HG03354 (cell line): ENCODE results near the gene TNN.

ENCODE experiments used
- ATAC-seq: cut with Tn5 transposase; IDR thresholded peaks from one replicate; pipeline ENCODE4 v1.9.1; 2021; ENCODE audit warnings: mild to moderate bottlenecking; ENCODE audit not compliant: unreplicated experiment, poor library complexity, severe bottlenecking

The TNN gene

GRCh38 chr1:175062339-175062738, 5.3 kb upstream of the TNN start:
- ATAC-seq, result no peak

- ATAC-seq, result no peak
Measured at GRCh38 chr1:175062858-175063257, 4.8 kb upstream of the TNN start.

- no peak for ATAC-seq
Measured at GRCh38 chr1:175070818-175071217, 3.2 kb downstream of the TNN start.

- no peak for ATAC-seq
Measured at GRCh38 chr1:175071276-175071943, 3.8 kb downstream of the TNN start.

- peak; percentile 71 for ATAC-seq
Measured at GRCh38 chr1:175072099-175072951, 4.7 kb downstream of the TNN start.

GRCh38 chr1:175073061-175073460, 5.4 kb downstream of the TNN start:
- no peak for ATAC-seq

- no peak for ATAC-seq
Measured at GRCh38 chr1:175073633-175074032, 6.0 kb downstream of the TNN start.

GRCh38 chr1:175075572-175076568, 8.2 kb downstream of the TNN start:
- ATAC-seq, result no peak

GRCh38 chr1:175077356-175078030, 9.9 kb downstream of the TNN start:
- ATAC-seq, result no peak

- no peak for ATAC-seq
Measured at GRCh38 chr1:175078629-175079028, 11.0 kb downstream of the TNN start.

GRCh38 chr1:175079338-175079737, 11.7 kb downstream of the TNN start:
- no peak for ATAC-seq

GRCh38 chr1:175080030-175080429, 12.4 kb downstream of the TNN start:
- ATAC-seq, result no peak

GRCh38 chr1:175081983-175082382, 14.3 kb downstream of the TNN start:
- ATAC-seq, result no peak

- ATAC-seq, result no peak
Measured at GRCh38 chr1:175088525-175088951, 20.9 kb downstream of the TNN start.

- no peak for ATAC-seq
Measured at GRCh38 chr1:175089136-175089718, 21.6 kb downstream of the TNN start.

- ATAC-seq, result no peak
Measured at GRCh38 chr1:175090780-175091179, 23.1 kb downstream of the TNN start.

- no peak for ATAC-seq
Measured at GRCh38 chr1:175094626-175095025, 27.0 kb downstream of the TNN start.

GRCh38 chr1:175095069-175095468, 27.4 kb downstream of the TNN start:
- ATAC-seq, result no peak

- ATAC-seq, result no peak
Measured at GRCh38 chr1:175095978-175096607, 28.5 kb downstream of the TNN start.
